RWPE2 (cell line): ENCODE measurements around the gene OR56A1.

Source experiments
- ATAC-seq: fragments of 200-7000 bp; cut with Tn5 transposase; 3 replicates; pipeline ENCODE4 v1.9.1; 2021; ENCODE audit warnings: low read depth
- DNase-seq: peaks from one replicate; pipeline ENCODE4 v3.0.0-alpha.2; 2020; ENCODE audit warnings: low spot score
- H3K27ac ChIP-seq: fragments of 450-650 bp; 2 replicates; pipeline ENCODE4 v1.5.1; 2017; ENCODE audit warnings: mild to moderate bottlenecking; ENCODE audit not compliant: poor library complexity, severe bottlenecking
- H3K27me3 ChIP-seq: fragments of 250-450 bp; sonication (Bioruptor Pico); 2 replicates; pipeline ENCODE4 v1.5.1; 2021; ENCODE audit warnings: mild to moderate bottlenecking, moderate library complexity; ENCODE audit not compliant: insufficient read depth, poor library complexity, severe bottlenecking
- H3K36me3 ChIP-seq: fragments of 250-450 bp; sonication (Bioruptor Pico); 2 replicates; pipeline ENCODE4 v1.5.1; 2020; ENCODE audit warnings: low read depth, mild to moderate bottlenecking, moderate library complexity
- H3K4me1 ChIP-seq: fragments of 250-450 bp; sonication (Bioruptor Pico); 2 replicates; pipeline ENCODE4 v1.5.1; 2021; ENCODE audit warnings: mild to moderate bottlenecking, moderate library complexity; ENCODE audit not compliant: insufficient read depth, poor library complexity, severe bottlenecking
- H3K4me3 ChIP-seq: fragments of 250-450 bp; sonication (Bioruptor Pico); 2 replicates; pipeline ENCODE4 v1.5.1; 2021; ENCODE audit warnings: mild to moderate bottlenecking, moderate library complexity; ENCODE audit not compliant: severe bottlenecking
- H3K9me3 ChIP-seq: fragments of 250-450 bp; sonication (Bioruptor Pico); 2 replicates; pipeline ENCODE4 v1.5.1; 2021; ENCODE audit warnings: mild to moderate bottlenecking, moderate library complexity; ENCODE audit not compliant: severe bottlenecking
- CTCF ChIP-seq: fragments of 450-650 bp; IDR thresholded peaks from one replicate; pipeline ENCODE4 v1.5.1; 2017; ENCODE audit warnings: mild to moderate bottlenecking, moderate library complexity; ENCODE audit not compliant: poor library complexity, severe bottlenecking

OR56A1 gene

GRCh38 chr11:5992604-5993251 is 37.8 kb downstream of the OR56A1 start:
- Histone ChIP-seq H3K36me3 (no peaks in the 10 kb centered on the region), H3K4me1 (no peaks in the 10 kb centered on the region), H3K27ac (no peak overlapping the region), H3K9me3 (no peaks in the 10 kb centered on the region), H3K27me3 (peaks cover 5% of the 10 kb centered on the region), H3K4me3 (no peak overlapping the region)
- DNase-seq (no peak), ATAC-seq (peak; percentile 65; the same call in 2 of the 3 replicates)
- TF ChIP-seq CTCF: peak; percentile 68

DNA sequence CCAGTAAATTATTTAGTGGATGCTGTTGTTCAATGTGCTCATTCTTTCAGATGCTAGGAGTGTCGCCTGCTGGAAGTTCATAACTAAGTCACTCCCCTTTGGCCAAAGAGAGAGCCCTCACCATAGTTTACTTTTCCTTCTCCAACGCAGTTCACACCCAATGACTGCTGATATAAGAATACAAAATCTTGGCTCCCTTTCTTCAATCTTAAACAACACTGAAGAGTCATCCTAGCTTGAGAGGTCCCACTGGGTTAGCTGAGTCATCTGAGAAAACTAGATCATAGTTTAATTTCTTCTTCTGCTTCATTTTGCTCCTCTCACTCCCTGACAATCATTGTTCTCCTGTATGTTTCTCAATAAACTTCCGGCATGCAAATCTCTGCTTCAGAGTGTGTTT is 38.4 kb downstream of the OR56A1 start:
- no peaks in the 10 kb centered on the region for H3K36me3 ChIP-seq
- DNase-seq (no peak), ATAC-seq (no peak)
- no peak for TF ChIP-seq CTCF
- no peaks in the 10 kb centered on the region for H3K4me1 ChIP-seq
- peaks cover 5% of the 10 kb centered on the region for H3K27me3 ChIP-seq
- no peak overlapping the region for H3K4me3 ChIP-seq
- H3K27ac ChIP-seq: no peak overlapping the region
- H3K9me3 ChIP-seq: no peaks in the 10 kb centered on the region

DNA sequence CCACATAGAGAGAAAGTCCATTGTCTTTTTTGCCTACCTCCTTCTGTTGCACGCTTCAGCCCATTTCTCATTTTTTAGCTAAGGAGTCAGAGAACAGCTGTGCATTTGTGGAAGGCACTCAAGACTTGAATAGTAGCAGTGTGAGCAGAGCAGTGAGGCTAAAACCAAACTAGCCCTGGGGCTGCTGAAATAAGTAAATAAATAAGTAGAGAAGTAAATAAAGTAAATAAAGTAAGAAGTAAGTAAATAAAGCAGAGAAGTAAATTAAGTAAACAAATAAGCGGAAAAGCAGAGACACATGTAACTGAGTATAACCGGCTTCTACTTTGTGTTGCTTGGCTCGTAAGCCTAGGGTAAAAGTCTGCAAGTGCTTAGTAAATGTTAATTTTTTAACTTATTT is 41.4 kb downstream of the OR56A1 start:
- no peak for DNase-seq
- no peak overlapping the region for H3K4me3 ChIP-seq
- no peaks in the 10 kb centered on the region for H3K36me3 ChIP-seq
- H3K27me3 ChIP-seq: peaks cover 5% of the 10 kb centered on the region
- no peak for ATAC-seq
- TF ChIP-seq CTCF: no peak
- no peak overlapping the region for H3K27ac ChIP-seq
- no peaks in the 10 kb centered on the region for H3K9me3 ChIP-seq
- H3K4me1 ChIP-seq: no peaks in the 10 kb centered on the region

GRCh38 chr11:5986885-5987284 is 43.7 kb downstream of the OR56A1 start, which contains the start of gene OR52L1:
Gene OR52L1, minus strand, starts transcription at chr11:5986985. Its CDS starts 55 bp downstream, at chr11:5986930.
- Histone ChIP-seq H3K27ac (no peak within 1 kb of the TSS), H3K9me3 (no peaks in the 10 kb centered on the region), H3K27me3 (peaks cover 5% of the 10 kb centered on the region), H3K4me3 (no peak within 1 kb of the TSS), H3K4me1 (no peaks in the 10 kb centered on the region), H3K36me3 (no peaks in the 10 kb centered on the region)
- TF ChIP-seq CTCF: no peak
- no peak for DNase-seq
- no peak for ATAC-seq

DNA sequence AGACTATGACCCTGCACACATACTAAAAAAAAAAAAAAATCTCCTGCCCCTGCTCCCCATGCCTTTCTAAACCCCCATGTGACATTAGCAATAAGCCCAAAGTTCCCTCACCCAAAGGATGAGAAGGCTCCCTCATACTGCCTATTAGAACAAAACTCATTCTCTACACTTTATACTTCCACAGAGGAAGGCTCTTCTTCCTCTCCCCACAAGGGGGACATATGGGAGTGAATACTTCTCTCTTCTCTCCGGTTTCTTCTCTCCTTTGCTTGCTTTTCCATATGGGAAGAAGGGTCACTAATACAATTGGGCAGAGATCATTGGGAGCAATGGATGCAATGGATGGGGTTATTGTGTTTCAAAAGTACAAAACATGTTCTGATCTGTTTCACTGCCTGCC is 47.1 kb downstream of the OR56A1 start:
- Histone ChIP-seq H3K4me3 (no peak overlapping the region), H3K36me3 (no peaks in the 10 kb centered on the region), H3K9me3 (no peaks in the 10 kb centered on the region), H3K27me3 (no peaks in the 10 kb centered on the region), H3K4me1 (no peaks in the 10 kb centered on the region), H3K27ac (no peak overlapping the region)
- DNase-seq: no peak
- no peak for TF ChIP-seq CTCF
- ATAC-seq: no peak
